GM12892 (cell line): ENCODE data around the gene SDF2L1.

Source experiments
- POLR2A ChIP-seq: IDR thresholded peaks from 2 replicates; pipeline ENCODE4 v1.6.1; 2011; ENCODE audit warnings: low read depth, low read length, control low read depth
- POLR2AphosphoS5 ChIP-seq: IDR thresholded peaks from 2 replicates; pipeline ENCODE4 v1.6.1; 2011; ENCODE audit warnings: low read depth, low read length, control low read depth

- no peak for TF ChIP-seq POLR2AphosphoS5
- TF ChIP-seq POLR2A: no peak
Measured at GRCh38 chr22:21693333-21693998, 51.4 kb downstream of the SDF2L1 start.
